Loucy (cell line): ENCODE results near the gene HIPK1.

Experiments used
- EZH2phosphoT487 ChIP-seq: fragments of 200-600 bp; IDR thresholded peaks from 2 replicates; pipeline ENCODE4 v1.6.1; 2018; ENCODE audit warnings: antibody characterized with exemption, mild to moderate bottlenecking, moderate library complexity, borderline replicate concordance
- TF ChIP-seq, protein P1 (sequence below): fragments of 200-600 bp; sonication (generic); conservative IDR thresholded peaks from 2 replicates; pipeline ENCODE4 v1.5.1; 2014; ENCODE audit warnings: mild to moderate bottlenecking, antibody characterized with exemption, low read length

DNA sequence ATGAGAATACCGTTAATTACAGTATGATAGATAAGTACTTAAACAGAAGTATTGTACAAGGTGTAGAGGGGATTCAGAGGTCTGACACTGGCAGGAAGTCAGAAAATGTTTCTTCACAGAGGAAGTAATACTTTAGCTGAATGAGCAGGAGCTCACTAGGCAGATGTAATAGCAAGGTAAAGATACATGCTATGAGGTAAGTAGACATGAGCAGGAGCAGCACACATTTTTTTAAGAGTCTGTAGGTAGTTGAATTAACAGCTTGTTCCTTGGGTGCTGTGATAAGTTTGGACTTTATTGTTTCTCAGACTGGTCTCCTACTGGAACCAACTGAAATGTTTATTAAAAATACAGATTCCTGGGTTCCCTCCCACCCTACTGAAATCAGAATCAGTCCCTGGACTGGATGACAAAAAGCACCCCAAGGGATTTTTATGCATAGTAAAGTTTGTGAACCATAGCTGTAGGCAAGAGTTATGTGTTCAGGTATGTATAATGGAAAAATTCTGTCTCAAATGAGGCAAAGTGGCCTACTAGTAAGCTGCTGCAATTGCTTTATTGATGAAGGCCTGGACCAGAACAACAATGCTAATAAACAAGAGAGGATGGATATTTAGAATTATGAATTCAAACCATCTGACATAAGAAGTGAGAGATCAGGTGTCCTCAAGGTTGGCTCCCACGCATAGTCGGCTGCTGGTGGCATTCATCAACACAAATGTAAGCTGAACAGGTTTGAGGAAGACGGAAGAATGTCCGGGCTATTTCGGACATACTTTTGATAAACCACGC lies 25.4 kb upstream of the HIPK1 start:
- TF ChIP-seq, protein P1, sequence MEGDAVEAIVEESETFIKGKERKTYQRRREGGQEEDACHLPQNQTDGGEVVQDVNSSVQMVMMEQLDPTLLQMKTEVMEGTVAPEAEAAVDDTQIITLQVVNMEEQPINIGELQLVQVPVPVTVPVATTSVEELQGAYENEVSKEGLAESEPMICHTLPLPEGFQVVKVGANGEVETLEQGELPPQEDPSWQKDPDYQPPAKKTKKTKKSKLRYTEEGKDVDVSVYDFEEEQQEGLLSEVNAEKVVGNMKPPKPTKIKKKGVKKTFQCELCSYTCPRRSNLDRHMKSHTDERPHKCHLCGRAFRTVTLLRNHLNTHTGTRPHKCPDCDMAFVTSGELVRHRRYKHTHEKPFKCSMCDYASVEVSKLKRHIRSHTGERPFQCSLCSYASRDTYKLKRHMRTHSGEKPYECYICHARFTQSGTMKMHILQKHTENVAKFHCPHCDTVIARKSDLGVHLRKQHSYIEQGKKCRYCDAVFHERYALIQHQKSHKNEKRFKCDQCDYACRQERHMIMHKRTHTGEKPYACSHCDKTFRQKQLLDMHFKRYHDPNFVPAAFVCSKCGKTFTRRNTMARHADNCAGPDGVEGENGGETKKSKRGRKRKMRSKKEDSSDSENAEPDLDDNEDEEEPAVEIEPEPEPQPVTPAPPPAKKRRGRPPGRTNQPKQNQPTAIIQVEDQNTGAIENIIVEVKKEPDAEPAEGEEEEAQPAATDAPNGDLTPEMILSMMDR, result no peak
- TF ChIP-seq EZH2phosphoT487, result no peak
